Left lung (tissue), 10 donors: ENCODE measurements around the gene FKBP11. TPM values are rescaled to one million over a fixed set of nuclear protein-coding genes. Genes with fewer than 3 reads are reported as not detected.

Experiments used
- ATAC-seq: fragments of 200-7000 bp; cut with Tn5 transposase; one replicate; pipeline ENCODE4 v1.9.1; 2020; ENCODE audit warnings: moderate library complexity
- DNase-seq, 4 donors: peaks; one replicate each; pipeline ENCODE4 v3.0.0-alpha.2; 2013 to 2020
- H3K27ac ChIP-seq, 2 donors: fragments of 200-600 bp; sonication (generic) in 1 of 2; one replicate each; pipeline versions ENCODE4 v1.5.0 to v1.8.0; 2020 to 2021
- H3K27me3 ChIP-seq, 2 donors: fragments of 200-600 bp; sonication (generic) in 1 of 2; one replicate each; pipeline versions ENCODE4 v1.5.0 to v1.8.0; 2020 to 2021
- H3K36me3 ChIP-seq, 2 donors: fragments of 200-600 bp; sonication (generic) in 1 of 2; one replicate each; pipeline versions ENCODE4 v1.5.0 to v1.8.0; 2020 to 2021
- H3K4me1 ChIP-seq, 2 donors: fragments of 200-600 bp; one replicate each; pipeline ENCODE4 v1.8.0; 2021
- H3K4me3 ChIP-seq, 2 donors: fragments of 200-600 bp; sonication (generic) in 1 of 2; one replicate each; pipeline versions ENCODE4 v1.5.0 to v1.8.0; 2020 to 2021; ENCODE audit warnings: mild to moderate bottlenecking in 1 of 2
- H3K9me3 ChIP-seq, 2 donors: fragments of 200-600 bp; sonication (generic) in 1 of 2; one replicate each; pipeline versions ENCODE4 v1.5.0 to v1.8.0; 2020 to 2021
- intact Hi-C, 2 donors: fragments of 100-400 bp; cut with DNase I; formaldehyde crosslinking; loops; one replicate each; pipeline versions ENCODE4 v1.11.2 to v1.14.2; 2022
- polyA plus RNA-seq, 6 donors: library from polyadenylated mRNA; unstranded; fragments of 120-200 nt; gene quantifications; one replicate each; pipeline ENCODE4 v1.2.1, GENCODE V29; 2013; ENCODE audit not compliant: insufficient read length in 6 of 6
- total RNA-seq, 2 donors: library from RNA; stranded (reverse); fragmentation: NEBNext Ultra II Directional; extraction: Animal tissue kit (Norgen Biotek cat#: 25700); gene quantifications; one replicate each; pipeline ENCODE4 v1.2.1, GENCODE V29; 2021
- TF ChIP-seq, protein P1 (sequence below), 2 donors: fragments of 200-600 bp; sonication (generic) in 1 of 2; IDR thresholded peaks; one replicate each; pipeline versions ENCODE4 v1.5.0 to v1.8.0; 2021; ENCODE audit warnings: antibody characterized with exemption in 2 of 2
- donor health status: DM: no; HTN: yes; CAD: no.
- donor health status: DM: no; HTN: no; CAD: no.

FKBP11 gene
- total and polyA plus RNA-seq, 8 donors: 17.2 to 87.4 (median 24.7) TPM

DNA sequence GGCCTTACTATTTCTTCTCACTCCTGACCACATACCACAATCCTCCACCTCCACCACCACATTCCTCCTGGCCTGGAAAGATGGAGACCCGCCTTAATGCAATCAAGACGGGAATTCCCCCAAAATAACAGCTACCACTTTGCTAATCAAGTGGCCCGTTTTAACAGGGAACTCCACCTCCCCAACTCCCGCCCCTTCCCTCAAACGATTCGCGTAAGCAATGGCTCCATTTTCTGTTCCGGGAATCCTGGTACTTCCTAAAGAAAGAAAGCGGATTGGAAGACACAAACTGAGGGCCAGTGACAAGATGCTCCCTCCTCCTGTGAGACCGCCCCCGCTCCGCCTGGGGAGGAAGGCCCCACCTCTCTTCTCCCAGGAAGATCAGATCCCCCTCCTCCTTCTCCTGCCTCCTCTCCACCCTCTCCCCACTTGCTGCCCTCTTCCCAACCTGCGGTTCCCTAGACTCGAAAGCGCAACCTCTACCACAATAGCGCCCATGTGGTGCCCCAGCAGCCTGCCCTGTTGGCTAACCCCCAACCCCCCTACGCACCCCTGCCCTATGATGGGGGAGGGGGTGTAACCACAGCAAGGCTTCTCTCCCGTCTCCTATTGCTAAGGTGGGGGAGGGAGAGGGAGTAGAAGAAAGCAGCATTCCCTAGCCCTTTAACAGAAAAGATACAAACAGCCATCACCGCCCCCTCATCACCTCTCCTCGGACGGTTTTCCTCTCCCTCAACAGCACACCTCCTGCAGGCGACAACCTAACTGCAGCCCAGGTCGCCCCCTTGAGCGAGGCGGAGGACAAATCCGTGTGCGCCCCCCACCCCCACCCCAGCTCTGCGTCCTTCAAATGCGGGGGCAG lies 31.2 kb upstream of the FKBP11 start:
- intact Hi-C loops: no loop called here
- H3K4me3 ChIP-seq: peak overlapping the region; percentile 97 to 100
- TF ChIP-seq, protein P1, sequence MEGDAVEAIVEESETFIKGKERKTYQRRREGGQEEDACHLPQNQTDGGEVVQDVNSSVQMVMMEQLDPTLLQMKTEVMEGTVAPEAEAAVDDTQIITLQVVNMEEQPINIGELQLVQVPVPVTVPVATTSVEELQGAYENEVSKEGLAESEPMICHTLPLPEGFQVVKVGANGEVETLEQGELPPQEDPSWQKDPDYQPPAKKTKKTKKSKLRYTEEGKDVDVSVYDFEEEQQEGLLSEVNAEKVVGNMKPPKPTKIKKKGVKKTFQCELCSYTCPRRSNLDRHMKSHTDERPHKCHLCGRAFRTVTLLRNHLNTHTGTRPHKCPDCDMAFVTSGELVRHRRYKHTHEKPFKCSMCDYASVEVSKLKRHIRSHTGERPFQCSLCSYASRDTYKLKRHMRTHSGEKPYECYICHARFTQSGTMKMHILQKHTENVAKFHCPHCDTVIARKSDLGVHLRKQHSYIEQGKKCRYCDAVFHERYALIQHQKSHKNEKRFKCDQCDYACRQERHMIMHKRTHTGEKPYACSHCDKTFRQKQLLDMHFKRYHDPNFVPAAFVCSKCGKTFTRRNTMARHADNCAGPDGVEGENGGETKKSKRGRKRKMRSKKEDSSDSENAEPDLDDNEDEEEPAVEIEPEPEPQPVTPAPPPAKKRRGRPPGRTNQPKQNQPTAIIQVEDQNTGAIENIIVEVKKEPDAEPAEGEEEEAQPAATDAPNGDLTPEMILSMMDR (IDR thresholded peaks at IDR 0.05): no peak
- ATAC-seq (peak; percentile 91), DNase-seq (peak; percentile 80 to 92 (median 90))
- H3K4me1 ChIP-seq: peaks cover 12 to 38% of the 10 kb centered on the region in 2 donors
- H3K36me3 ChIP-seq: peaks cover 3 to 19% of the 10 kb centered on the region in 2 donors
- H3K27ac ChIP-seq: peak overlapping the region; percentile 82 to 89
- no peaks in the 10 kb centered on the region for H3K9me3 ChIP-seq
- peaks cover 0 to 6% of the 10 kb centered on the region in 2 donors for H3K27me3 ChIP-seq

DNA sequence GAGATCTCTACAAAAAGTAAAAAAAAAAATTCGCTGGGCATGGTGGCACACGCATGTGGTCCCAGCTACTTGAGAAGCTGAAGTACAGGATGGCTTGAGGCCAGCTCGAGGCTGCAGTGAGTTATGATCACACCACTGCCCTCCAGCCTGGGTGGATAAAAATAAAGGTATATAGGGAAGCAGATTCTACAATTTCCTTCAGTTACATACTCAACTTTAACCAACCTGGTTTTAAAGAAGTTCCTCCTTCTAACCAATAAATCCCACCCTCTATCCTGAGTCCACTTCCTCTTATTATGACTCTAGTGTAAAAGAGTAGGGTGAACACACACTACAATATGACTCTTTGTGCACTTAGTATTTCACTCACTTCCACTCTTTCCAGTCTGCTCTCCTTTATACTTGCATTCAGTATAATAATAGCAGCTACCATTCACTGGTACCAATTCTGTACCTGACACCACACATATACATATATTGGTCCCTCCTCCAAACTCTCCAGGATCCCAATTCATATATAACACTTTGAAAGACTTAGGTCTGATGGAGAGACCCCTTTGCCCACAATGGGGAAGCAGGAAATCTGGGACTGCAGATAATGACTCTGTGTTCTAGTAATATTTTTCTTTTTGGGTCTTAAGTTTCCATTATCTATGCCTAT lies 29.7 kb upstream of the FKBP11 start:
- intact Hi-C loops: no loop called here
- no peaks in the 10 kb centered on the region for H3K27me3 ChIP-seq
- peaks cover 12 to 38% of the 10 kb centered on the region in 2 donors for H3K4me1 ChIP-seq
- DNase-seq: no peak
- H3K36me3 ChIP-seq: peaks cover 3 to 30% of the 10 kb centered on the region in 2 donors
- TF ChIP-seq, protein P1 (IDR thresholded peaks at IDR 0.05): no peak
- no peak overlapping the region for H3K4me3 ChIP-seq
- ATAC-seq: no peak
- H3K9me3 ChIP-seq: no peaks in the 10 kb centered on the region
- peak overlapping the region; percentile 29 to 48 for H3K27ac ChIP-seq

DNA sequence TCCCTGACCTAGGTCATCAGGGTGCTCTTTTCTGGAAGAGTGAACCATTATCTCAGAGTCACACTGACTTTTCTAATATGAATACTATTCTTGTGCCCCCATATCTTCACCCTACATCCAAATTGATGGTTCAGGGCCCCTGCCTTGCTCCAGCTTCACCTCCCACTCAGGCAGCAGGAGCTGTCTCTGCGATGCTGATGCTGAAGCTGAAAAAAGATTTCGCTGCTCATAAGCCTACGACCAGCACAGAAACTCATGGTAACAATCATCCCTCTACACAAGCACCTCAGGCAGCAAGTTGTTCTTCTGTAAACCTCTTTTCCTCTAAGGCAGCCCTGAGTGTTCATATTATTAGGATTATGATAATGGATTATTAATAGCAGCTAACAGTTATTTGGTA lies 28.8 kb upstream of the FKBP11 start:
- Histone ChIP-seq H3K4me1 (peaks cover 12 to 38% of the 10 kb centered on the region in 2 donors), H3K36me3 (peaks cover 3 to 39% of the 10 kb centered on the region in 2 donors), H3K27me3 (no peaks in the 10 kb centered on the region), H3K27ac (no peak overlapping the region), H3K9me3 (no peaks in the 10 kb centered on the region), H3K4me3 (no peak overlapping the region)
- intact Hi-C loops: no loop called here
- TF ChIP-seq, protein P1 (IDR thresholded peaks at IDR 0.05): no peak
- DNase-seq: no peak
- no peak for ATAC-seq

DNA sequence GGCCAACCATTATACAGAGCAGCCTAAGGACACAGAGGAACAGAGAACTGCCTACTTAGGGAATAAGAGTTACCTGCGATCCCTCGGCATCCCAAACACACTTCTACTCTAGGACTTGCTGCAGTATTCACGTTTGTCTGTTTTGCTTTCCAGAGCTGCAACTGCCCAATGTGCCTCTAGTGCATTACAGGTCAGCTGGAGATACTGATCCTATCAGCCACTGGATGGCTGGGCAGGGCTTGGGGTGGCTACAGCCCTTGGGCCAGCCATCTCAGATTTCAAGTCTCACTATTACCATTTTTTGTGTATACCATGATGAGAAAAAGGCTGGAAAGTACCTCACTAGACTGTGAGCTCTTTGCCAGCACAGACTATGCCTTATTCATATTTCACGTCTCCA lies 27.4 kb upstream of the FKBP11 start:
- Histone ChIP-seq H3K4me3 (no peak overlapping the region), H3K27me3 (no peaks in the 10 kb centered on the region), H3K9me3 (no peaks in the 10 kb centered on the region), H3K27ac (no peak overlapping the region), H3K4me1 (peaks cover 12 to 37% of the 10 kb centered on the region in 2 donors), H3K36me3 (peaks cover 3 to 46% of the 10 kb centered on the region in 2 donors)
- DNase-seq: no peak
- intact Hi-C loops: no loop called here
- no peak for ATAC-seq
- TF ChIP-seq, protein P1 (IDR thresholded peaks at IDR 0.05): no peak

DNA sequence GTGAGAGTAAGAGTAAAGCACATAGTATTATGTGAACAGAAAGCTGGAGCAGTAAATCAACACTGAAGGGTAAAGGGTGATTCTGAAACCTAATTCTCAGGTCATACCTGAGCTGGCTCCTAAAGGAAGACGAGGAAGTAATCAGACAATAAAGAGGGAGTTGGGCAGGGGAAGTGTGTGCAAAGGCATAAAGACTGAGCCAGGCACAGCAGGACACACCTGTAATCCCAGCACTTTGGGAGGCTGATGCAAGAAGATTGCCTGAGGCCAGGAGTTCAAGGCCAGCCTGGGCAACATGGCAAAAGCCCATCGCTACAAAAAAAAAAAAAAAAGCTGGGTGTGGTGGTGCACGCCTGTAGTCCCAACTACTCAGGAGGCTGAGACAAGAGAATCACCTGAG lies 22.4 kb upstream of the FKBP11 start:
- Histone ChIP-seq H3K9me3 (no peaks in the 10 kb centered on the region), H3K36me3 (peaks cover under 1 to 48% of the 10 kb centered on the region in 2 donors), H3K27ac (no peak overlapping the region), H3K4me1 (peaks cover 0 to 4% of the 10 kb centered on the region in 2 donors), H3K27me3 (no peaks in the 10 kb centered on the region), H3K4me3 (no peak overlapping the region)
- no peak for ATAC-seq
- no peak for DNase-seq
- TF ChIP-seq, protein P1 (IDR thresholded peaks at IDR 0.05): no peak
- intact Hi-C loops: no loop called here
